Breast epithelium (tissue), 3 donors: ENCODE results near the gene SPATA1.

ENCODE experiments used
- CTCF ChIP-seq, 3 donors: fragments of 450-650 bp; IDR thresholded peaks; one replicate each; pipeline ENCODE4 v1.5.1; 2016 to 2017; ENCODE audit warnings: antibody characterized with exemption in 3 of 3, mild to moderate bottlenecking in 3 of 3, moderate library complexity in 3 of 3
- POLR2A ChIP-seq: fragments of 450-650 bp; IDR thresholded peaks from one replicate; pipeline ENCODE4 v1.6.1; 2016; ENCODE audit warnings: antibody characterized with exemption, mild to moderate bottlenecking, moderate library complexity

DNA sequence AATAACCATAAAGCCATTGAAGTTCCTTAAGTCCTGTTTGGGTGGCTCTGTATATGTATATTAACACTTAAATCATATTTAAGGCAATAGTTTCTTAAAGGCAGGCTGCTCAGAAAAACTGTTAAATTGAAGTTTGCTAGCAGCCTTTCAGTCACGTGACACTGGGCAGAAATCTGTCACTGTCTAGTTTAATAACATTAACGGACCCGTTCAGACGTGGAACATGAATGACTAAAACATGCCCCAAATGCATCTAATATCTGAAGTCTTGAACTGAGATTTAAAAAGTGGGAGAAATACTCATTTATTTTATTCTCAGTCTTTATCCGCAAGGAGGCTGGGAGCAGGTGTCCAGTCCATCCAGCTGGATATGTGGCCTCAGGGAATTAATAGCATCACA is 3.3 kb upstream of the SPATA1 start:
- TF ChIP-seq CTCF (IDR thresholded peaks at IDR 0.05), result no peak
- TF ChIP-seq POLR2A, result no peak
